Measurements from ENCODE around the gene LEUTX. TPM values are rescaled to one million over a fixed set of nuclear protein-coding genes. Genes with fewer than 3 reads are reported as not detected.
A peak's percentile ranks its signal among the peaks of the same experiment; 100 is the strongest.

LEUTX gene
- total and polyA plus RNA-seq, 2 donors: not detected

GRCh38 chr19:39818626-39819097 lies 40.0 kb downstream of the LEUTX start:
- DNase-seq (ENCODE audit: extremely low spot score): no peak
- no peaks in the 10 kb centered on the region for H3K4me1 ChIP-seq (ENCODE audit: insufficient read depth)
- 92% methylated on average over 4 of the region's 4 CpGs for WGBS
- H3K27ac ChIP-seq (ENCODE audit: low read depth): no peak overlapping the region
- no peak overlapping the region for H3K4me3 ChIP-seq (ENCODE audit: low read depth, low read length)
- H3K36me3 ChIP-seq (ENCODE audit: insufficient read depth): no peaks in the 10 kb centered on the region

GRCh38 chr19:39819786-39820185 lies 41.1 kb downstream of the LEUTX start:
- WGBS: 88% methylated on average over 3 of the region's 3 CpGs
- no peak for DNase-seq (ENCODE audit: extremely low spot score)
- no peaks in the 10 kb centered on the region for H3K4me1 ChIP-seq (ENCODE audit: insufficient read depth)
- no peak overlapping the region for H3K27ac ChIP-seq (ENCODE audit: low read depth)
- H3K36me3 ChIP-seq (ENCODE audit: insufficient read depth): no peaks in the 10 kb centered on the region
- H3K4me3 ChIP-seq (ENCODE audit: low read depth, low read length): no peak overlapping the region

GRCh38 chr19:39820696-39821095 lies 42.0 kb downstream of the LEUTX start:
- Histone ChIP-seq H3K36me3 (ENCODE audit: insufficient read depth) (peaks cover 2% of the 10 kb centered on the region), H3K4me1 (ENCODE audit: insufficient read depth) (no peaks in the 10 kb centered on the region), H3K27ac (ENCODE audit: low read depth) (no peak overlapping the region), H3K4me3 (ENCODE audit: low read depth, low read length) (no peak overlapping the region)
- DNase-seq (ENCODE audit: extremely low spot score): no peak
- WGBS: 96% methylated on average over 6 of the region's 6 CpGs

- Histone ChIP-seq H3K4me3 (ENCODE audit: low read depth, low read length) (peak overlapping the region; percentile 65), H3K4me1 (ENCODE audit: insufficient read depth) (no peaks in the 10 kb centered on the region), H3K36me3 (ENCODE audit: insufficient read depth) (peaks cover 7% of the 10 kb centered on the region), H3K27ac (ENCODE audit: low read depth) (no peak overlapping the region)
- DNase-seq (ENCODE audit: extremely low spot score): no peak
- 10% methylated on average over 7 of the region's 7 CpGs for WGBS
These were observed 45.0 kb downstream of the LEUTX start for GRCh38 chr19:39823686-39824085.

GRCh38 chr19:39824143-39825092 lies 45.8 kb downstream of the LEUTX start:
- no peaks in the 10 kb centered on the region for H3K4me1 ChIP-seq (ENCODE audit: insufficient read depth)
- WGBS: 5% methylated on average over 47 of the region's 47 CpGs
- DNase-seq (ENCODE audit: extremely low spot score): peak; percentile 95
- peak overlapping the region; percentile 25 for H3K27ac ChIP-seq (ENCODE audit: low read depth)
- peak overlapping the region; percentile 65 for H3K4me3 ChIP-seq (ENCODE audit: low read depth, low read length)
- peaks cover 7% of the 10 kb centered on the region for H3K36me3 ChIP-seq (ENCODE audit: insufficient read depth)

GRCh38 chr19:39825093-39825463 lies 46.4 kb downstream of the LEUTX start:
- 77% methylated on average over 11 of the region's 11 CpGs for WGBS
- Histone ChIP-seq H3K4me1 (ENCODE audit: insufficient read depth) (no peaks in the 10 kb centered on the region), H3K36me3 (ENCODE audit: insufficient read depth) (peaks cover 13% of the 10 kb centered on the region), H3K27ac (ENCODE audit: low read depth) (no peak overlapping the region), H3K4me3 (ENCODE audit: low read depth, low read length) (no peak overlapping the region)
- no peak for DNase-seq (ENCODE audit: extremely low spot score)

GRCh38 chr19:39825531-39826076 lies 47.0 kb downstream of the LEUTX start:
- WGBS: 83% methylated on average over 17 of the region's 17 CpGs
- H3K4me1 ChIP-seq (ENCODE audit: insufficient read depth): no peaks in the 10 kb centered on the region
- peaks cover 13% of the 10 kb centered on the region for H3K36me3 ChIP-seq (ENCODE audit: insufficient read depth)
- no peak for DNase-seq (ENCODE audit: extremely low spot score)
- H3K4me3 ChIP-seq (ENCODE audit: low read depth, low read length): no peak overlapping the region
- H3K27ac ChIP-seq (ENCODE audit: low read depth): no peak overlapping the region

- DNase-seq (ENCODE audit: extremely low spot score): no peak
- no peak overlapping the region for H3K27ac ChIP-seq (ENCODE audit: low read depth)
- peaks cover 13% of the 10 kb centered on the region for H3K36me3 ChIP-seq (ENCODE audit: insufficient read depth)
- WGBS: 92% methylated on average over 35 of the region's 35 CpGs
- no peak overlapping the region for H3K4me3 ChIP-seq (ENCODE audit: low read depth, low read length)
- no peaks in the 10 kb centered on the region for H3K4me1 ChIP-seq (ENCODE audit: insufficient read depth)
These were observed 47.8 kb downstream of the LEUTX start for GRCh38 chr19:39826311-39826945.

GRCh38 chr19:39827216-39827615 lies 48.6 kb downstream of the LEUTX start:
- H3K27ac ChIP-seq (ENCODE audit: low read depth): no peak overlapping the region
- WGBS: 92% methylated on average over 13 of the region's 13 CpGs
- H3K36me3 ChIP-seq (ENCODE audit: insufficient read depth): peaks cover 13% of the 10 kb centered on the region
- DNase-seq (ENCODE audit: extremely low spot score): no peak
- H3K4me1 ChIP-seq (ENCODE audit: insufficient read depth): no peaks in the 10 kb centered on the region
- no peak overlapping the region for H3K4me3 ChIP-seq (ENCODE audit: low read depth, low read length)

GRCh38 chr19:39828015-39828653 lies 49.5 kb downstream of the LEUTX start:
- peaks cover 13% of the 10 kb centered on the region for H3K36me3 ChIP-seq (ENCODE audit: insufficient read depth)
- 83% methylated on average over 26 of the region's 26 CpGs for WGBS
- H3K27ac ChIP-seq (ENCODE audit: low read depth): no peak overlapping the region
- no peak for DNase-seq (ENCODE audit: extremely low spot score)
- H3K4me1 ChIP-seq (ENCODE audit: insufficient read depth): peaks cover 3% of the 10 kb centered on the region
- H3K4me3 ChIP-seq (ENCODE audit: low read depth, low read length): no peak overlapping the region

- Histone ChIP-seq H3K36me3 (ENCODE audit: insufficient read depth) (peaks cover 13% of the 10 kb centered on the region), H3K4me1 (ENCODE audit: insufficient read depth) (peaks cover 3% of the 10 kb centered on the region), H3K27ac (ENCODE audit: low read depth) (no peak overlapping the region), H3K4me3 (ENCODE audit: low read depth, low read length) (no peak overlapping the region)
- no peak for DNase-seq (ENCODE audit: extremely low spot score)
- WGBS: 67% methylated on average over 5 of the region's 5 CpGs
These were observed 50.0 kb downstream of the LEUTX start for GRCh38 chr19:39828654-39829032.

GRCh38 chr19:39829702-39830275 lies 51.1 kb downstream of the LEUTX start:
- H3K27ac ChIP-seq (ENCODE audit: low read depth): no peak overlapping the region
- WGBS: 96% methylated on average over 10 of the region's 10 CpGs
- no peak for DNase-seq (ENCODE audit: extremely low spot score)
- H3K36me3 ChIP-seq (ENCODE audit: insufficient read depth): peaks cover 13% of the 10 kb centered on the region
- H3K4me1 ChIP-seq (ENCODE audit: insufficient read depth): peaks cover 3% of the 10 kb centered on the region
- H3K4me3 ChIP-seq (ENCODE audit: low read depth, low read length): no peak overlapping the region

- 95% methylated on average over 18 of the region's 18 CpGs for WGBS
- Histone ChIP-seq H3K4me1 (ENCODE audit: insufficient read depth) (peaks cover 3% of the 10 kb centered on the region), H3K4me3 (ENCODE audit: low read depth, low read length) (no peak overlapping the region), H3K27ac (ENCODE audit: low read depth) (no peak overlapping the region), H3K36me3 (ENCODE audit: insufficient read depth) (peaks cover 13% of the 10 kb centered on the region)
- DNase-seq (ENCODE audit: extremely low spot score): no peak
These were observed 51.8 kb downstream of the LEUTX start for GRCh38 chr19:39830406-39830805.

Data from urinary bladder (tissue), 4 donors.